Small intestine (tissue), 7 donors: ENCODE data around the gene ITGA5. TPM values are rescaled to one million over a fixed set of nuclear protein-coding genes. Genes with fewer than 3 reads are reported as not detected.
"Not testable (repeated sequence)": the region's sequence is repeated elsewhere in the genome, so short reads cannot be mapped to it uniquely, and the experiment has no call there.

Source experiments
- DNase-seq, 2 donors: peaks; one replicate each; pipeline versions ENCODE4 v3.0.0 to v3.0.0-alpha.2; 2013
- FAIRE-seq: peaks from 2 replicates; lab custom pipeline; 2012; peaks lifted over from hg19 to GRCh38; lab: Jason Lieb, UNC
- H3K27ac ChIP-seq, 3 donors: one replicate each; pipeline ENCODE4 v1.5.1; 2013; ENCODE audit warnings: low read length in 2 of 3, mild to moderate bottlenecking in 2 of 3, control low read depth in 1 of 3, inconsistent platforms in 1 of 3, low read depth in 1 of 3, moderate library complexity in 1 of 3
- H3K27me3 ChIP-seq, 3 donors: one replicate each; pipeline ENCODE4 v1.6.1; 2013; ENCODE audit warnings: low read length in 3 of 3, inconsistent platforms in 1 of 3; ENCODE audit not compliant: control insufficient read depth in 3 of 3, insufficient read depth in 3 of 3
- H3K36me3 ChIP-seq, 3 donors: one replicate each; pipeline ENCODE4 v1.6.1; 2013; ENCODE audit warnings: low read length in 3 of 3, inconsistent platforms in 1 of 3, low read depth in 1 of 3, mild to moderate bottlenecking in 1 of 3, moderate library complexity in 1 of 3; ENCODE audit not compliant: control insufficient read depth in 3 of 3, insufficient read depth in 2 of 3
- H3K4me1 ChIP-seq, 3 donors: one replicate each; pipeline ENCODE4 v1.6.1; 2013; ENCODE audit warnings: low read length in 2 of 3, inconsistent platforms in 1 of 3, low read depth in 1 of 3, mild to moderate bottlenecking in 1 of 3, moderate library complexity in 1 of 3; ENCODE audit not compliant: control insufficient read depth in 3 of 3, insufficient read depth in 2 of 3
- H3K4me3 ChIP-seq, 3 donors: one replicate each; pipeline ENCODE4 v1.5.1; 2013; ENCODE audit warnings: low read length in 3 of 3, control low read depth in 1 of 3, inconsistent platforms in 1 of 3, low read depth in 1 of 3, mild to moderate bottlenecking in 1 of 3, moderate library complexity in 1 of 3
- H3K9me3 ChIP-seq, 2 donors: one replicate each; pipeline ENCODE4 v1.6.1; 2013; ENCODE audit warnings: low read depth in 1 of 2, low read length in 1 of 2; ENCODE audit not compliant: control insufficient read depth in 2 of 2, insufficient read depth in 1 of 2
- WGBS, 3 donors: extraction: QIAGEN DNeasy Blood & Tissue Kit; methylation state at CpG; one replicate each; pipeline ENCODE4 v1.1.7; 2013; 5-methylcytosine and 5-hydroxymethylcytosine counted together
- polyA plus RNA-seq, 4 donors: library from polyadenylated mRNA; stranded (reverse) in 3 of 4; unstranded in 1 of 4; fragments of 200-250 nt in 3 of 4; fragments of 120-200 nt in 1 of 4; gene quantifications; one replicate each; pipeline versions ENCODE4 v1.2.1 to v1.2.3, GENCODE V29; 2013
- donor health status: healthy with polysubstance abuse.
- donor health status: control.
- donor health status: control.
- donor health status: Bipolar disorder and iron deficiency.
- donor health status: healthy.

The ITGA5 gene
- polyA plus RNA-seq, 4 donors: 1.8 to 60.7 (median 7.9) TPM

GRCh38 chr12:54356951-54357356 is 62.1 kb downstream of the ITGA5 start:
- H3K4me3 ChIP-seq: no peak overlapping the region
- H3K27me3 ChIP-seq: no peaks in the 10 kb centered on the region
- WGBS, 3 donors: 86 to 95% (median 92%) methylated on average over 4 of the region's 4 CpGs
- peak overlapping the region in 1 of 3 donors; percentile 25 for H3K27ac ChIP-seq
- H3K9me3 ChIP-seq: no peaks in the 10 kb centered on the region
- peaks cover 0 to 7% (median 0%) of the 10 kb centered on the region in 3 donors for H3K36me3 ChIP-seq
- H3K4me1 ChIP-seq: peaks cover 0 to 40% (median 2%) of the 10 kb centered on the region in 3 donors
- no peak for FAIRE-seq
- no peak for DNase-seq

DNA sequence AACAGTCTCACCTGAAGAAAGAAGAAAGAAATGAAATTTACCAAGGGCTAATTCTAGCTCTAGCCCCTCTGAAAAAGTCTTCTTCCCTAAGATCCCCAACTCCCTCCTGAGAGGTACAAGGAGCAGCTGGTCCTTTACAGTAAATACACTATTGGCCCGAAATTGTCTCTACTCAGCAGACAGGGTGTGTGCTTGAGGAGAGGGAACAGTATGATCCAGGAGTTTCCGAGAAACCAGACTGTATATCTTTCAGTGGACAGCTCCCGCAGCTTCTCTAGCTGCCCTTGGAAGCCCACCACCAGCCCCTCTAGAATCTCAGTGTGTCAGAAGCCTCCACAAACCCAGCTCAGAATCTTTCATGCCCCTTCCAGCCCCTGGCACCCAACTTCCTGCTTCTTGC is 62.8 kb downstream of the ITGA5 start:
- peaks cover 0 to 12% (median 0%) of the 10 kb centered on the region in 3 donors for H3K36me3 ChIP-seq
- no peak overlapping the region for H3K4me3 ChIP-seq
- H3K27me3 ChIP-seq: no peaks in the 10 kb centered on the region
- no peak overlapping the region for H3K27ac ChIP-seq
- H3K9me3 ChIP-seq: no peaks in the 10 kb centered on the region
- no peak for FAIRE-seq
- H3K4me1 ChIP-seq: peaks cover 0 to 47% (median 2%) of the 10 kb centered on the region in 3 donors
- WGBS, 3 donors: 78 to 91% (median 84%) methylated on average over 3 of the region's 3 CpGs
- DNase-seq: no peak

GRCh38 chr12:54355104-54355815 is 63.8 kb downstream of the ITGA5 start:
- Histone ChIP-seq H3K27ac (no peak overlapping the region), H3K4me3 (no peak overlapping the region), H3K4me1 (peaks cover 0 to 47% (median 2%) of the 10 kb centered on the region in 3 donors), H3K36me3 (peaks cover 2 to 17% (median 6%) of the 10 kb centered on the region in 3 donors), H3K27me3 (no peaks in the 10 kb centered on the region), H3K9me3 (no peaks in the 10 kb centered on the region)
- FAIRE-seq (no peak), DNase-seq (no peak)
- 72 to 82% (median 79%) methylated on average over 6 of the region's 6 CpGs for WGBS, 3 donors

GRCh38 chr12:54354271-54354670 is 64.8 kb downstream of the ITGA5 start:
- H3K9me3 ChIP-seq, DNase-seq, FAIRE-seq, H3K27ac ChIP-seq, H3K27me3 ChIP-seq, H3K4me3 ChIP-seq: not testable (repeated sequence)
- H3K4me1 ChIP-seq: peaks cover 0 to 41% (median 2%) of the 10 kb centered on the region in 3 donors
- H3K36me3 ChIP-seq: peaks cover 6 to 25% (median 7%) of the 10 kb centered on the region in 3 donors
- WGBS, 3 donors: 77 to 93% (median 78%) methylated on average over 7 of the region's 7 CpGs

- Histone ChIP-seq H3K27me3 (no peaks in the 10 kb centered on the region), H3K27ac (peak overlapping the region in 2 of 3 donors; percentile 14 to 78), H3K9me3 (no peaks in the 10 kb centered on the region), H3K4me1 (peaks cover 0 to 40% (median 1%) of the 10 kb centered on the region in 3 donors), H3K4me3 (no peak overlapping the region), H3K36me3 (peaks cover 9 to 30% (median 10%) of the 10 kb centered on the region in 3 donors)
- WGBS, 3 donors: 22 to 39% (median 38%) methylated on average over 1 of the region's 1 CpG
- DNase-seq (peak in 1 of 2 donors; percentile 46), FAIRE-seq (no peak)
These were observed 65.9 kb downstream of the ITGA5 start for GRCh38 chr12:54352891-54353874.

GRCh38 chr12:54352022-54352531 is 67.0 kb downstream of the ITGA5 start:
- peaks cover 0 to 30% (median 0%) of the 10 kb centered on the region in 3 donors for H3K4me1 ChIP-seq
- H3K27me3 ChIP-seq: no peaks in the 10 kb centered on the region
- DNase-seq (peak in 1 of 2 donors; percentile 54), FAIRE-seq (no peak)
- H3K4me3 ChIP-seq: peak overlapping the region in 1 of 3 donors; percentile 6
- WGBS, 3 donors: 36 to 58% (median 53%) methylated on average over 21 of the region's 21 CpGs
- peaks cover 12 to 37% (median 18%) of the 10 kb centered on the region in 3 donors for H3K36me3 ChIP-seq
- no peaks in the 10 kb centered on the region for H3K9me3 ChIP-seq
- peak overlapping the region in 1 of 3 donors; percentile 78 for H3K27ac ChIP-seq

GRCh38 chr12:54351341-54351740 is 67.7 kb downstream of the ITGA5 start:
- 75 to 92% (median 81%) methylated on average over 4 of the region's 4 CpGs for WGBS, 3 donors
- no peak overlapping the region for H3K4me3 ChIP-seq
- peaks cover 0 to 30% (median 0%) of the 10 kb centered on the region in 3 donors for H3K4me1 ChIP-seq
- H3K36me3 ChIP-seq: peaks cover 12 to 45% (median 22%) of the 10 kb centered on the region in 3 donors
- FAIRE-seq: no peak
- H3K9me3 ChIP-seq: no peaks in the 10 kb centered on the region
- H3K27ac ChIP-seq: peak overlapping the region in 1 of 3 donors; percentile 78
- H3K27me3 ChIP-seq: no peaks in the 10 kb centered on the region
- no peak for DNase-seq

- 72 to 82% (median 80%) methylated on average over 3 of the region's 3 CpGs for WGBS, 3 donors
These were observed 68.3 kb downstream of the ITGA5 start for GRCh38 chr12:54350743-54351142.

More at GRCh38 chr12:54350743-54351142, 68.3 kb downstream of the ITGA5 start:
- no peak overlapping the region for H3K27ac ChIP-seq
- H3K4me3 ChIP-seq: no peak overlapping the region
- peaks cover 0 to 30% (median 0%) of the 10 kb centered on the region in 3 donors for H3K4me1 ChIP-seq
- H3K27me3 ChIP-seq: no peaks in the 10 kb centered on the region
- peaks cover 12 to 48% (median 22%) of the 10 kb centered on the region in 3 donors for H3K36me3 ChIP-seq
- DNase-seq (no peak), FAIRE-seq (no peak)
- H3K9me3 ChIP-seq: no peaks in the 10 kb centered on the region
